GM12878 (cell line): ENCODE data around the gene COA5. TPM values are rescaled to one million over a fixed set of nuclear protein-coding genes. Genes with fewer than 3 reads are reported as not detected.

Experiments
- ATAC-seq: fragments of 200-7000 bp; cut with Tn5 transposase; 3 replicates; pipeline ENCODE4 v1.9.1; 2020; ENCODE audit warnings: mild to moderate bottlenecking, moderate library complexity
- BruUV-seq: library from RNA; stranded (reverse); fragments of 400-500 nt; replicated peaks from 2 replicates; lab custom pipeline; 2021; lab: Mats Ljungman, UMichigan
- CTCF ChIA-PET: fragments of 300-600 bp; sonication (Branson Sonifier 250); formaldehyde crosslinking; extraction: SDS; loops from one replicate; lab custom pipeline; 2021; ENCODE audit warnings: inconsistent platforms; lab: Yijun Ruan, JAX
- POLR2A ChIA-PET: fragments of 350-600 bp; formaldehyde crosslinking; extraction: SDS; loops from one replicate; lab custom pipeline; 2021; ENCODE audit warnings: inconsistent platforms; lab: Charles Lee
- RAD21 ChIA-PET: fragments of 300-600 bp; sonication (Branson Sonifier 250); formaldehyde crosslinking; loops from one replicate; lab custom pipeline; 2023; ENCODE audit warnings: antibody characterized with exemption; ENCODE audit not compliant: unreplicated experiment; lab: Charles Lee
- SMC1A ChIA-PET: fragments of 300-600 bp; sonication (Branson Sonifier 250); formaldehyde crosslinking; loops from one replicate; lab custom pipeline; 2023; ENCODE audit not compliant: unreplicated experiment, uncharacterized antibody; lab: Charles Lee
- DNase-seq: peaks from one replicate; pipeline ENCODE4 v3.0.0-alpha.2; 2011; ENCODE audit warnings: low read depth, low spot score
- FAIRE-seq: peaks from 3 replicates; lab custom pipeline; 2011; peaks lifted over from hg19 to GRCh38; lab: Jason Lieb, UNC
- H2AFZ ChIP-seq: 2 replicates; pipeline ENCODE4 v1.6.0; 2011; ENCODE audit warnings: low read depth, low read length, control low read depth; ENCODE audit not compliant: control insufficient read depth
- H3K27ac ChIP-seq: 2 replicates; pipeline ENCODE4 v1.5.1; 2011; ENCODE audit warnings: control low read depth; ENCODE audit not compliant: control insufficient read depth, insufficient read depth
- H3K27me3 ChIP-seq, 2 experiments: replicated peaks in 1 of 2; 2 replicates each; pipeline versions ENCODE4 v1.6.0 to v1.6.1; 2011; ENCODE audit warnings: low read length in 1 of 2; ENCODE audit not compliant: control insufficient read depth in 2 of 2, insufficient read depth in 2 of 2
- H3K36me3 ChIP-seq, 2 experiments: 2 replicates each; pipeline ENCODE4 v1.5.1; 2011; ENCODE audit warnings: low read length in 1 of 2; ENCODE audit not compliant: control insufficient read depth in 2 of 2, insufficient read depth in 2 of 2
- H3K4me1 ChIP-seq: 2 replicates; pipeline ENCODE4 v1.6.1; 2011; ENCODE audit warnings: mild to moderate bottlenecking, low read length, moderate library complexity, mixed read lengths; ENCODE audit not compliant: control insufficient read depth, insufficient read depth
- H3K4me2 ChIP-seq: 2 replicates; pipeline ENCODE4 v1.6.0; 2011; ENCODE audit warnings: control low read depth; ENCODE audit not compliant: control insufficient read depth, insufficient read depth
- H3K4me3 ChIP-seq: fragments of 200-600 bp; sonication (generic); 2 replicates; pipeline ENCODE4 v1.5.1; 2016
- H3K79me2 ChIP-seq: 2 replicates; pipeline ENCODE4 v1.6.0; 2011; ENCODE audit warnings: low read length; ENCODE audit not compliant: control insufficient read depth, insufficient read depth
- H3K9ac ChIP-seq: 2 replicates; pipeline ENCODE4 v1.8.0; 2011; ENCODE audit warnings: low read length, control low read depth, mixed read lengths; ENCODE audit not compliant: control insufficient read depth, insufficient read depth
- H3K9me3 ChIP-seq: replicated peaks from 3 replicates; pipeline ENCODE4 v1.5.1; 2011; ENCODE audit warnings: mild to moderate bottlenecking, low read length; ENCODE audit not compliant: control insufficient read depth, insufficient read depth
- H4K20me1 ChIP-seq: 2 replicates; pipeline ENCODE4 v1.6.0; 2011; ENCODE audit not compliant: control insufficient read depth, insufficient read depth
- ATF2 ChIP-seq: IDR thresholded peaks from 2 replicates; pipeline ENCODE4 v1.6.1; 2012; ENCODE audit warnings: low read length, inconsistent platforms
- MTA3 ChIP-seq: IDR thresholded peaks from 2 replicates; pipeline ENCODE4 v1.6.1; 2012; ENCODE audit warnings: low read length, inconsistent platforms, borderline replicate concordance
- PAX5 ChIP-seq: IDR thresholded peaks from 2 replicates; pipeline ENCODE4 v1.6.1; 2011; ENCODE audit warnings: low read depth, low read length, borderline replicate concordance
- TARDBP ChIP-seq: IDR thresholded peaks from 2 replicates; pipeline ENCODE4 v1.6.1; 2016; ENCODE audit warnings: borderline replicate concordance
- ZBTB33 ChIP-seq: fragments of 450-650 bp; IDR thresholded peaks from 2 replicates; pipeline ENCODE4 v1.6.1; 2017; ENCODE audit warnings: mild to moderate bottlenecking
- WGBS: methylation state at CpG from one replicate; pipeline ENCODE4 v1.1.6; 2016; ENCODE audit warnings: low lambda C conversion rate; ENCODE audit not compliant: insufficient replicate concordance, insufficient coverage; ENCODE audit errors: missing lambda C conversion rate; 5-methylcytosine and 5-hydroxymethylcytosine counted together
- in situ Hi-C: fragments of 300-500 bp; cut with MboI; formaldehyde crosslinking; loops from 9 replicates; pipeline ENCODE4 v1.14.3; 2018; ENCODE audit warnings: mixed read lengths
- intact Hi-C: fragments of 100-400 bp; cut with micrococcal nuclease; formaldehyde crosslinking; loops from one replicate; pipeline ENCODE4 v1.14.2; 2022; ENCODE audit not compliant: unreplicated experiment
- polyA plus RNA-seq, 11 experiments: library from polyadenylated mRNA; depleted of rRNA in 4 of 11; unstranded in 6 of 11; stranded (reverse) in 5 of 11; fragments of >200 nt; fragmentation: Nextera tagmentation in 4 of 11; fragmentation: Illumina TruSeq in 1 of 11; extraction: Ambion mirVana in 4 of 11; extraction: Trizol in 1 of 11; gene quantifications; 1 replicate in 1 of 11; 2 replicates in 10 of 11; pipeline versions ENCODE4 v1.2.1 to v1.2.3, GENCODE V29; 2011 to 2016; ENCODE audit warnings: inconsistent platforms in 2 of 11, missing spikeins in 2 of 11, low read depth in 1 of 11
- total RNA-seq, 4 experiments: library from RNA; depleted of rRNA in 3 of 4; stranded (reverse); fragments of >200 nt in 3 of 4; fragmentation: Illumina TruSeq in 1 of 4; extraction: Trizol in 1 of 4; gene quantifications; 2 replicates each; pipeline versions ENCODE4 v1.2.1 to v1.2.3, GENCODE V29; 2013 to 2021
- TF ChIP-seq, protein P1 (sequence below): fragments of 450-650 bp; formaldehyde crosslinking; IDR thresholded peaks from 2 replicates; pipeline ENCODE4 v1.5.0; 2022; ENCODE audit warnings: mild to moderate bottlenecking, missing genetic modification characterization

COA5 gene
- total and polyA plus RNA-seq, 10 of the 15 experiments (the other 5 are each of a cell fraction or from before 2014, with no cell fraction given), result 20.7 to 63.3 (median 37.9) TPM

DNA sequence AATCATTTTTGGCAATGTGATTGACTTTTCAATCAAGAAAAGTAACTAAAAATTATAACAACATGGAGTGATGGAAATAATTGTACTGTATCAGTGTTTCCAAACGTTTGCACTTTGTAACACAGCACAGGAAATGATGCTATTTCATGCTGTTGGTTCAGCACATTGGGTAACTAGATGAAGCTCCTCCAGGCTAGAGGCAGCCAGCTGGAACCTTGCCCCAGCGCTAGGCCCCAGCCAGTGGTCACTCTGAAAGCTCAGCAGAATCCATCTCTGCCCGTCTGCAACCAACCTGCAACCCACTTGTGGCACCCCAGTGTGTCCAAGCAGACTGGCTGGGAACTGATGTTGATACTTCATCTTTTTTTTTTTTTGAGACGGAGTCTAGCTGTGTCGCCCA lies 15.3 kb upstream of the COA5 start:
- H3K27ac ChIP-seq, result no peak overlapping the region
- no peak for FAIRE-seq
- in situ Hi-C loops (no loop called here), intact Hi-C loops (no loop called here)
- no peaks in the 10 kb centered on the region; a peak in 1 of 4 replicates for H3K27me3 ChIP-seq
- WGBS, result 49% methylated on average over 4 of the region's 5 CpGs
- H2AFZ ChIP-seq, result no peak overlapping the region
- H3K79me2 ChIP-seq, result no peaks in the 10 kb centered on the region
- TF ChIP-seq ZBTB33 (no peak), PAX5 (peak; percentile 62; the same call in 1 of the 2 replicates), ATF2 (no peak), MTA3 (no peak), TARDBP (no peak)
- TF ChIP-seq, protein P1, sequence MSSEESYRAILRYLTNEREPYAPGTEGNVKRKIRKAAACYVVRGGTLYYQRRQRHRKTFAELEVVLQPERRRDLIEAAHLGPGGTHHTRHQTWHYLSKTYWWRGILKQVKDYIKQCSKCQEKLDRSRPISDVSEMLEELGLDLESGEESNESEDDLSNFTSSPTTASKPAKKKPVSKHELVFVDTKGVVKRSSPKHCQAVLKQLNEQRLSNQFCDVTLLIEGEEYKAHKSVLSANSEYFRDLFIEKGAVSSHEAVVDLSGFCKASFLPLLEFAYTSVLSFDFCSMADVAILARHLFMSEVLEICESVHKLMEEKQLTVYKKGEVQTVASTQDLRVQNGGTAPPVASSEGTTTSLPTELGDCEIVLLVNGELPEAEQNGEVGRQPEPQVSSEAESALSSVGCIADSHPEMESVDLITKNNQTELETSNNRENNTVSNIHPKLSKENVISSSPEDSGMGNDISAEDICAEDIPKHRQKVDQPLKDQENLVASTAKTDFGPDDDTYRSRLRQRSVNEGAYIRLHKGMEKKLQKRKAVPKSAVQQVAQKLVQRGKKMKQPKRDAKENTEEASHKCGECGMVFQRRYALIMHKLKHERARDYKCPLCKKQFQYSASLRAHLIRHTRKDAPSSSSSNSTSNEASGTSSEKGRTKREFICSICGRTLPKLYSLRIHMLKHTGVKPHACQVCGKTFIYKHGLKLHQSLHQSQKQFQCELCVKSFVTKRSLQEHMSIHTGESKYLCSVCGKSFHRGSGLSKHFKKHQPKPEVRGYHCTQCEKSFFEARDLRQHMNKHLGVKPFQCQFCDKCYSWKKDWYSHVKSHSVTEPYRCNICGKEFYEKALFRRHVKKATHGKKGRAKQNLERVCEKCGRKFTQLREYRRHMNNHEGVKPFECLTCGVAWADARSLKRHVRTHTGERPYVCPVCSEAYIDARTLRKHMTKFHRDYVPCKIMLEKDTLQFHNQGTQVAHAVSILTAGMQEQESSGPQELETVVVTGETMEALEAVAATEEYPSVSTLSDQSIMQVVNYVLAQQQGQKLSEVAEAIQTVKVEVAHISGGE (CRISPR knock-in tag), result no peak
- H3K4me2 ChIP-seq, result no peak overlapping the region
- BruUV-seq, result no TSS peak
- peaks cover 0 to 2% of the 10 kb centered on the region in 2 experiments; a peak in 1 of 4 replicates for H3K36me3 ChIP-seq
- no peak for DNase-seq
- CTCF ChIA-PET, result interaction anchor here (0.7 kb wide), 1 partner anchor 239 kb away, joined by 3 read pairs; no protein-coding TSS in a partner anchor
- H4K20me1 ChIP-seq, result no peaks in the 10 kb centered on the region
- no peaks in the 10 kb centered on the region for H3K4me1 ChIP-seq
- SMC1A ChIA-PET, result no interaction called here
- POLR2A ChIA-PET, result no interaction called here
- no peak overlapping the region for H3K9ac ChIP-seq
- peak; percentile 88 for ATAC-seq
- H3K9me3 ChIP-seq, result no peaks in the 10 kb centered on the region
- H3K4me3 ChIP-seq, result no peak overlapping the region
- RAD21 ChIA-PET, result no interaction called here
